Pancreas (tissue), 10 donors: ENCODE data around the gene NLGN4Y. TPM values are rescaled to one million over a fixed set of nuclear protein-coding genes. Genes with fewer than 3 reads are reported as not detected.

Source experiments
- ATAC-seq, 4 donors: fragments of 200-7000 bp; cut with Tn5 transposase; one replicate each; pipeline versions ENCODE4 v1.8.0 to v1.9.1; 2020; ENCODE audit warnings: mild to moderate bottlenecking in 4 of 4, moderate library complexity in 4 of 4
- DNase-seq, 6 donors: peaks; one replicate each; pipeline ENCODE4 v3.0.0-alpha.2; 2020
- FAIRE-seq: peaks from 2 replicates; lab custom pipeline; 2012; peaks lifted over from hg19 to GRCh38; lab: Jason Lieb, UNC
- H3K27ac ChIP-seq, 4 donors: fragments of 200-600 bp; sonication (generic); 1 replicate in 3 of 4; 2 replicates in 1 of 4; pipeline versions ENCODE4 v1.5.0 to v1.8.0; 2020
- H3K27me3 ChIP-seq, 4 donors: fragments of 200-600 bp; one replicate each; pipeline ENCODE4 v1.8.0; 2021
- H3K36me3 ChIP-seq, 3 donors: fragments of 200-600 bp; sonication (generic) in 1 of 3; one replicate each; pipeline versions ENCODE4 v1.5.0 to v1.8.0; 2020 to 2021
- H3K4me1 ChIP-seq, 3 donors: fragments of 200-600 bp; one replicate each; pipeline ENCODE4 v1.8.0; 2021
- H3K4me3 ChIP-seq, 4 donors: fragments of 200-600 bp; sonication (generic) in 2 of 4; one replicate each; pipeline versions ENCODE4 v1.5.0 to v1.8.0; 2020 to 2021
- H3K9me3 ChIP-seq, 4 donors: fragments of 200-600 bp; one replicate each; pipeline ENCODE4 v1.8.0; 2021
- WGBS, 2 donors: extraction: QIAGEN DNeasy Blood & Tissue Kit; methylation state at CpG; one replicate each; pipeline ENCODE4 v1.1.7; 2013; 5-methylcytosine and 5-hydroxymethylcytosine counted together
- intact Hi-C, 3 donors: fragments of 100-400 bp; cut with DNase I; formaldehyde crosslinking; loops; one replicate each; pipeline versions ENCODE4 v1.11.1 to v1.14.2; 2022
- polyA plus RNA-seq, 2 donors: library from polyadenylated mRNA; stranded (reverse); fragments of 200-250 nt; gene quantifications; one replicate each; pipeline ENCODE4 v1.2.3, GENCODE V29; 2013
- total RNA-seq, 6 donors: library from RNA; stranded (reverse); fragmentation: NEBNext Ultra II Directional in 4 of 6; extraction: Animal tissue kit (Norgen Biotek cat#: 25700) in 4 of 6; gene quantifications; one replicate each; pipeline versions ENCODE4 v1.2.1 to v1.2.4, GENCODE V29; 2021 to 2023
- TF ChIP-seq, protein P1 (sequence below), 4 donors: fragments of 200-600 bp; sonication (generic) in 3 of 4; IDR thresholded peaks; one replicate each; pipeline versions ENCODE4 v1.5.0 to v1.8.0; 2021; ENCODE audit warnings: antibody characterized with exemption in 4 of 4
- donor health status: healthy with polysubstance abuse.
- donor health status: DM: no; HTN: no; CAD: no; lungs with moderate emphysema.
- donor health status: DM: no; HTN: no; CAD: no.
- donor health status: control.
- donor health status: control.
- donor health status: Bipolar disorder and iron deficiency.
- donor health status: DM: yes; HTN: yes; CAD: no.
- donor health status: DM: no; HTN: no; CAD: no.
- donor health status: DM: no; HTN: no; CAD: no.
- donor health status: DM: yes; HTN: yes; CAD: no.

The NLGN4Y gene
- total and polyA plus RNA-seq, 8 donors, result 2.3 to 2.5 TPM; not detected in 6

DNA sequence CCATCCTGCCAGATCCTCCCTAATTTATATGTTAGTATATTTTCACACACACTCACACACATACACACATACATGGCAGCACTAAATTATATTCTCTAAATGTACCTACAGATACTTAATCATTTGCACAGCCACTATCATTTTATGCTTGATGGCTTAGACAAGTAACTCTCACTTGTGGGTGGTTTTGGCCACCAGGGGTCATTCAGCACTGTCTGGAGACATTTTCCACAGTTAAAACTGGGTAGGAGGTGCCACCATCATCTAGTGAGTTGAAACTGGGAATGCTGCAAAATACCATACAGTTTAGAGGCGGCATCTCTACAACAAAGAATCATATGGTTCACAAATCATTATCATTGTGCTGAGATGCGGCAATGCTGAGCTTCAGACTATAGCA lies 94.2 kb downstream of the NLGN4Y start:
- H3K4me1 ChIP-seq, result no peaks in the 10 kb centered on the region
- H3K9me3 ChIP-seq, result no peaks in the 10 kb centered on the region
- DNase-seq, result no peak
- 78% methylated on average over 2 of the region's 2 CpGs; no CpG with 5 or more reads in 1 of the 2 donors for WGBS, 2 donors
- H3K27ac ChIP-seq, result no peak overlapping the region
- no peak overlapping the region for H3K4me3 ChIP-seq
- H3K27me3 ChIP-seq, result no peaks in the 10 kb centered on the region
- no peaks in the 10 kb centered on the region for H3K36me3 ChIP-seq
- ATAC-seq, result no peak
- FAIRE-seq, result no peak
- TF ChIP-seq, protein P1, sequence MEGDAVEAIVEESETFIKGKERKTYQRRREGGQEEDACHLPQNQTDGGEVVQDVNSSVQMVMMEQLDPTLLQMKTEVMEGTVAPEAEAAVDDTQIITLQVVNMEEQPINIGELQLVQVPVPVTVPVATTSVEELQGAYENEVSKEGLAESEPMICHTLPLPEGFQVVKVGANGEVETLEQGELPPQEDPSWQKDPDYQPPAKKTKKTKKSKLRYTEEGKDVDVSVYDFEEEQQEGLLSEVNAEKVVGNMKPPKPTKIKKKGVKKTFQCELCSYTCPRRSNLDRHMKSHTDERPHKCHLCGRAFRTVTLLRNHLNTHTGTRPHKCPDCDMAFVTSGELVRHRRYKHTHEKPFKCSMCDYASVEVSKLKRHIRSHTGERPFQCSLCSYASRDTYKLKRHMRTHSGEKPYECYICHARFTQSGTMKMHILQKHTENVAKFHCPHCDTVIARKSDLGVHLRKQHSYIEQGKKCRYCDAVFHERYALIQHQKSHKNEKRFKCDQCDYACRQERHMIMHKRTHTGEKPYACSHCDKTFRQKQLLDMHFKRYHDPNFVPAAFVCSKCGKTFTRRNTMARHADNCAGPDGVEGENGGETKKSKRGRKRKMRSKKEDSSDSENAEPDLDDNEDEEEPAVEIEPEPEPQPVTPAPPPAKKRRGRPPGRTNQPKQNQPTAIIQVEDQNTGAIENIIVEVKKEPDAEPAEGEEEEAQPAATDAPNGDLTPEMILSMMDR (IDR thresholded peaks at IDR 0.05), result no peak
- intact Hi-C loops, result no loop called here

DNA sequence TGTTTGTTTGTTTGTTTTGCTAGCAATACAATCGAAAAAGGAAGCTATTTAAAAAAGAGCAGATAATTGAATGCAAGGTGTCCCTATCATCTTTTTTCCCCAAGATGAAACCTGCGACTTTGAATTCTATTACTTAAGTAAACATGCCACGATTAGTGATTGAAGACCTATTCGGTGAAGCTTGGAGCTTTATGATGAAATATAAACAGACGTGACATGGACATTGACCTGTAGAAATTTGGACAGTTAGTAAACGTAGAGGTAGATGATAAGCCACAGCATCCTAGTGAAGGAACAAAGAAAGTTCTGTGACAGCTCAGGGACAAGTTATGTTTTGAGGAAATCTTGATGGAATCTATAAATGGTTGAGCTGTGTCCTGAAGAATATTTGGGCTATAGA lies 103.9 kb downstream of the NLGN4Y start:
- H3K4me3 ChIP-seq, result no peak overlapping the region
- 39% methylated on average over 6 of the region's 6 CpGs; no CpG with 5 or more reads in 1 of the 2 donors for WGBS, 2 donors
- no peaks in the 10 kb centered on the region for H3K36me3 ChIP-seq
- no peak for DNase-seq
- no peak overlapping the region for H3K27ac ChIP-seq
- TF ChIP-seq, protein P1 (IDR thresholded peaks at IDR 0.05), result no peak
- no peak for FAIRE-seq
- no peaks in the 10 kb centered on the region for H3K4me1 ChIP-seq
- ATAC-seq, result no peak
- intact Hi-C loops, result no loop called here
- H3K9me3 ChIP-seq, result no peaks in the 10 kb centered on the region
- no peaks in the 10 kb centered on the region for H3K27me3 ChIP-seq

DNA sequence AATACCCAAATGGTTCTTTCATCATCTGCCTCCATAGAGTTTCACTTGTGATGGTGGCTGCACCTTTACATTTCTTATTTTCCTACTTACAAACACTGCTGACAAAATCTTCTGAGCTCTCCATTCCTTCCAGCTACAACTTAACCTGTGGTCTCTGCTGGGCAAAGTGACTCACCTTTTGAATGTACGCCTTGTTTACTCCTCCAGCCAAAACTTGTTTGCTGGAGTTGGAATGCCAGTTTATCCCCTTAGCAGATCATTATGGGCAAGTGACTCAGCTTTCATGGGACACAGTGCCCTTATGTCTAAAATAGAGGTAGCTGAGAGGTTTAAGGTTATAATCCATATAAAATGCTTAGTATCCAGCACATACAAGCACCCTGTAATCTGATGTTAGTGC lies 107.3 kb downstream of the NLGN4Y start:
- DNase-seq, result no peak
- Histone ChIP-seq H3K27me3 (no peaks in the 10 kb centered on the region), H3K9me3 (no peaks in the 10 kb centered on the region), H3K4me3 (no peak overlapping the region), H3K36me3 (no peaks in the 10 kb centered on the region), H3K27ac (no peak overlapping the region), H3K4me1 (no peaks in the 10 kb centered on the region)
- ATAC-seq, result no peak
- 55% methylated on average over 1 of the region's 1 CpG; no CpG with 5 or more reads in 1 of the 2 donors for WGBS, 2 donors
- TF ChIP-seq, protein P1 (IDR thresholded peaks at IDR 0.05), result no peak
- no peak for FAIRE-seq
- intact Hi-C loops, result no loop called here

DNA sequence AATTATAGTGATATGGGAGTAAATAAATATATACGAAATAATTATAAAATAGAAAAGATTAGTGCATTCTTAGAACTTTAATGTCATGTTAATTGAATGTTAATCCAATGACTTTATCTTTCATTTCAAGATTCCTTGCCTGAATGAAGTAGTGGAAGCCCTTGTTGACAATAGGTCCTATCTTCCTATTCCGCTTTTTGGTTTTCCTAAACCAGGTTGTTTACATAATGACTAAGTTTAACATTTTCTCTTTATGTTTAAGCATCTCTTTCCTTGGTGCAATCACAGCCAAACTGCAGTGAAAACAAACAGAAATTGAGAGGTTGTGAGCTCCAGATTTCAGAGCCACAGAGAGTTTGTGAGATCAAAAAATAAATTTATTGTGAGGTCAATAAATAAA lies 109.4 kb downstream of the NLGN4Y start:
- no peak overlapping the region for H3K4me3 ChIP-seq
- DNase-seq (no peak), FAIRE-seq (no peak), ATAC-seq (no peak)
- TF ChIP-seq, protein P1 (IDR thresholded peaks at IDR 0.05), result no peak
- H3K27me3 ChIP-seq, result no peaks in the 10 kb centered on the region
- H3K4me1 ChIP-seq, result no peaks in the 10 kb centered on the region
- H3K9me3 ChIP-seq, result no peaks in the 10 kb centered on the region
- H3K36me3 ChIP-seq, result no peaks in the 10 kb centered on the region
- 70% methylated on average over 2 of the region's 2 CpGs; no CpG with 5 or more reads in 1 of the 2 donors for WGBS, 2 donors
- intact Hi-C loops, result no loop called here
- H3K27ac ChIP-seq, result no peak overlapping the region

DNA sequence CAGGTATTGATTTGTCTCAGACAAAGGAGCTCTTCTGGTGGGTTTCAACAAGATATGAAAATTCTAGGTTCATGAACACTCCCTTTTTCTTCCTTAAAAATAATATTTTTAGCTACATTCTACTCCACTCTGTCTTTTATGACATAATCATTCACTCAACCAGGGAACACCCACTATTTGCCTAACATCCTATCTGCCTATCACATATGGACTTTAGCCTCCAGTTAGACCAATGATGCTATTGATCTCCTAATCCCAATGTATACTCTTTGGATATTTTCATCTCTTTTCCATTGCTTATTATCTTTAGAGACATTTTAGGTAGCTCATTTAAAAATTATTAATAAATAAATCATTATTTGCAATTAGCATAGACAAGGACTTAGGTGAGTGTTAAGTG lies 110.6 kb downstream of the NLGN4Y start:
- FAIRE-seq, result no peak
- H3K4me3 ChIP-seq, result no peak overlapping the region
- H3K4me1 ChIP-seq, result no peaks in the 10 kb centered on the region
- no peaks in the 10 kb centered on the region for H3K27me3 ChIP-seq
- no peak overlapping the region for H3K27ac ChIP-seq
- TF ChIP-seq, protein P1 (IDR thresholded peaks at IDR 0.05), result no peak
- no peaks in the 10 kb centered on the region for H3K36me3 ChIP-seq
- intact Hi-C loops, result no loop called here
- DNase-seq, result no peak
- no peak for ATAC-seq
- no peaks in the 10 kb centered on the region for H3K9me3 ChIP-seq
